Central memory CD8-positive, alpha-beta T cell (primary cell): Measurements from ENCODE around the gene MUSK.

Experiments used
- ATAC-seq: fragments of 150-1000 bp; cut with Tn5 transposase; replicated peaks from 2 replicates; pipeline ENCODE4 v1.10.0; 2022; ENCODE audit warnings: mild to moderate bottlenecking, moderate FRiP score, moderate number of reproducible peaks; ENCODE audit not compliant: poor library complexity, severe bottlenecking; ENCODE audit errors: extremely low read depth
- DNase-seq, 2 donors: peaks; one replicate each; pipeline ENCODE4 v3.0.0; 2021; ENCODE audit warnings: low spot score in 2 of 2
- H3K27ac Mint-ChIP-seq: one replicate; pipeline ENCODE4 v1.8.0; 2022; ENCODE audit warnings: low read depth, mild to moderate bottlenecking, moderate library complexity, mixed read lengths
- H3K27me3 Mint-ChIP-seq: one replicate; pipeline ENCODE4 v1.8.0; 2022; ENCODE audit warnings: mixed read lengths
- H3K36me3 Mint-ChIP-seq: one replicate; pipeline ENCODE4 v1.8.0; 2022; ENCODE audit warnings: mild to moderate bottlenecking, moderate library complexity, mixed read lengths; ENCODE audit not compliant: insufficient read depth
- H3K4me1 Mint-ChIP-seq: one replicate; pipeline ENCODE4 v1.8.0; 2022; ENCODE audit warnings: mixed read lengths
- H3K4me3 Mint-ChIP-seq: one replicate; pipeline ENCODE4 v1.8.0; 2022; ENCODE audit warnings: mild to moderate bottlenecking, moderate library complexity, mixed read lengths
- H3K9me3 Mint-ChIP-seq: one replicate; pipeline ENCODE4 v1.8.0; 2022; ENCODE audit warnings: mixed read lengths

The MUSK gene

GRCh38 chr9:110832926-110833325 lies 164.3 kb downstream of the MUSK start:
- Mint-ChIP-seq H3K36me3 (no peaks in the 10 kb centered on the region), H3K9me3 (peaks cover 22% of the 10 kb centered on the region), H3K27me3 (no peaks in the 10 kb centered on the region), H3K4me1 (no peaks in the 10 kb centered on the region), H3K27ac (no peak overlapping the region), H3K4me3 (no peak overlapping the region)
- ATAC-seq (no peak), DNase-seq (no peak)

- H3K4me1 Mint-ChIP-seq, result no peaks in the 10 kb centered on the region
- H3K36me3 Mint-ChIP-seq, result no peaks in the 10 kb centered on the region
- DNase-seq, result no peak
- ATAC-seq, result no peak
- no peaks in the 10 kb centered on the region for H3K27me3 Mint-ChIP-seq
- H3K27ac Mint-ChIP-seq, result no peak overlapping the region
- H3K4me3 Mint-ChIP-seq, result no peak overlapping the region
- peaks cover 24% of the 10 kb centered on the region for H3K9me3 Mint-ChIP-seq
These were observed 166.8 kb downstream of the MUSK start for GRCh38 chr9:110835404-110835803.

- no peak for DNase-seq
- no peak overlapping the region for H3K4me3 Mint-ChIP-seq
- no peaks in the 10 kb centered on the region for H3K4me1 Mint-ChIP-seq
- no peaks in the 10 kb centered on the region for H3K36me3 Mint-ChIP-seq
- peaks cover 23% of the 10 kb centered on the region for H3K9me3 Mint-ChIP-seq
- no peaks in the 10 kb centered on the region for H3K27me3 Mint-ChIP-seq
- ATAC-seq, result no peak
- no peak overlapping the region for H3K27ac Mint-ChIP-seq
These were observed 167.3 kb downstream of the MUSK start for GRCh38 chr9:110835859-110836271.

- H3K9me3 Mint-ChIP-seq, result peaks cover 23% of the 10 kb centered on the region
- no peaks in the 10 kb centered on the region for H3K36me3 Mint-ChIP-seq
- no peak overlapping the region for H3K27ac Mint-ChIP-seq
- H3K27me3 Mint-ChIP-seq, result no peaks in the 10 kb centered on the region
- ATAC-seq (no peak), DNase-seq (no peak)
- H3K4me3 Mint-ChIP-seq, result no peak overlapping the region
- no peaks in the 10 kb centered on the region for H3K4me1 Mint-ChIP-seq
These were observed 168.9 kb downstream of the MUSK start for GRCh38 chr9:110837401-110838005.

- H3K27me3 Mint-ChIP-seq, result no peaks in the 10 kb centered on the region
- DNase-seq, result no peak
- H3K9me3 Mint-ChIP-seq, result peaks cover 31% of the 10 kb centered on the region
- H3K27ac Mint-ChIP-seq, result no peak overlapping the region
- H3K4me1 Mint-ChIP-seq, result no peaks in the 10 kb centered on the region
- H3K4me3 Mint-ChIP-seq, result no peak overlapping the region
- no peaks in the 10 kb centered on the region for H3K36me3 Mint-ChIP-seq
- ATAC-seq, result no peak
These were observed 173.6 kb downstream of the MUSK start for GRCh38 chr9:110842169-110842568.

- Mint-ChIP-seq H3K27me3 (no peaks in the 10 kb centered on the region), H3K36me3 (no peaks in the 10 kb centered on the region), H3K27ac (no peak overlapping the region), H3K4me1 (no peaks in the 10 kb centered on the region), H3K9me3 (peaks cover 24% of the 10 kb centered on the region), H3K4me3 (no peak overlapping the region)
- ATAC-seq (no peak), DNase-seq (no peak)
These were observed 174.4 kb downstream of the MUSK start for GRCh38 chr9:110842986-110843385.

GRCh38 chr9:110844121-110844520 lies 175.5 kb downstream of the MUSK start:
- H3K4me3 Mint-ChIP-seq, result no peak overlapping the region
- ATAC-seq, result no peak
- no peak overlapping the region for H3K27ac Mint-ChIP-seq
- no peaks in the 10 kb centered on the region for H3K36me3 Mint-ChIP-seq
- DNase-seq, result no peak
- H3K27me3 Mint-ChIP-seq, result no peaks in the 10 kb centered on the region
- no peaks in the 10 kb centered on the region for H3K4me1 Mint-ChIP-seq
- H3K9me3 Mint-ChIP-seq, result peaks cover 24% of the 10 kb centered on the region

- H3K9me3 Mint-ChIP-seq, result peaks cover 18% of the 10 kb centered on the region
- no peaks in the 10 kb centered on the region for H3K36me3 Mint-ChIP-seq
- H3K4me1 Mint-ChIP-seq, result no peaks in the 10 kb centered on the region
- ATAC-seq (no peak), DNase-seq (no peak)
- no peak overlapping the region for H3K4me3 Mint-ChIP-seq
- no peak overlapping the region for H3K27ac Mint-ChIP-seq
- H3K27me3 Mint-ChIP-seq, result no peaks in the 10 kb centered on the region
These were observed 177.6 kb downstream of the MUSK start for GRCh38 chr9:110846215-110846614.

GRCh38 chr9:110847671-110848070 lies 179.1 kb downstream of the MUSK start:
- ATAC-seq, result no peak

GRCh38 chr9:110850401-110851135 lies 182.0 kb downstream of the MUSK start:
- ATAC-seq, result no peak
- no peak for DNase-seq
- Mint-ChIP-seq H3K36me3 (no peaks in the 10 kb centered on the region), H3K27ac (no peak overlapping the region), H3K4me1 (no peaks in the 10 kb centered on the region), H3K4me3 (no peak overlapping the region), H3K9me3 (peaks cover 6% of the 10 kb centered on the region), H3K27me3 (no peaks in the 10 kb centered on the region)

More at GRCh38 chr9:110847671-110848070, 179.1 kb downstream of the MUSK start:
- DNase-seq, result no peak
- no peak overlapping the region for H3K4me3 Mint-ChIP-seq
- no peaks in the 10 kb centered on the region for H3K27me3 Mint-ChIP-seq
- H3K27ac Mint-ChIP-seq, result no peak overlapping the region
- H3K9me3 Mint-ChIP-seq, result peaks cover 18% of the 10 kb centered on the region
- H3K4me1 Mint-ChIP-seq, result no peaks in the 10 kb centered on the region
- no peaks in the 10 kb centered on the region for H3K36me3 Mint-ChIP-seq
